ENCODE data around the gene FAM118B. TPM values are rescaled to one million over a fixed set of nuclear protein-coding genes. Genes with fewer than 3 reads are reported as not detected.

Gene FAM118B
- total RNA-seq, 1 experiment from 2014 or later, result 29.9 TPM

Small RNAs within 50 kb of the gene (small RNA-seq; reads per million reads assigned to genes)
- gene AP001893.2, result 0 reads per million in 2 experiments
- gene RN7SL351P, result 0 reads per million in 2 experiments
- 0 reads per million in 2 experiments for gene RNU4-86P

Other genes starting within 250 kb of the FAM118B start
- gene CDON, start 148.9 kb upstream of the FAM118B start, total RNA-seq (2014; rRNA removed; shearing (Covaris generic)), result 8.0 and 8.6 TPM in 2 replicates
- gene RPUSD4, start 132 bp upstream of the FAM118B start, total RNA-seq (2014; rRNA removed; shearing (Covaris generic)), result 23.3 and 23.6 TPM in 2 replicates
- gene SRPRA, start 57.1 kb downstream of the FAM118B start, total RNA-seq (2014; rRNA removed; shearing (Covaris generic)), result 124 and 129 TPM in 2 replicates
- gene FOXRED1, start 57.4 kb downstream of the FAM118B start, total RNA-seq (2014; rRNA removed; shearing (Covaris generic)), result 21.2 and 27.2 TPM in 2 replicates
- 5.9 and 7.0 TPM in 2 replicates for gene TIRAP, start 71.3 kb downstream of the FAM118B start, total RNA-seq (2014; rRNA removed; shearing (Covaris generic))
- gene DCPS, start 92.3 kb downstream of the FAM118B start, total RNA-seq (2014; rRNA removed; shearing (Covaris generic)), result 9.5 and 12.2 TPM in 2 replicates
- gene ST3GAL4, start 143.9 kb downstream of the FAM118B start, total RNA-seq (2014; rRNA removed; shearing (Covaris generic)), result 198 and 242 TPM in 2 replicates